Aortic smooth muscle cell (primary cell): ENCODE data around the gene YJEFN3. TPM values are rescaled to one million over a fixed set of nuclear protein-coding genes. Genes with fewer than 3 reads are reported as not detected.

Experiments
- total RNA-seq: library from RNA; depleted of rRNA; stranded (reverse); fragments of >200 nt; gene quantifications from 2 replicates; pipeline ENCODE4 v1.2.3, GENCODE V29; 2014

The YJEFN3 gene
- total RNA-seq, result 0.13 and 0.44 TPM in 2 replicates

GRCh38 chr19:19528721-19529490, at the start of gene YJEFN3:
Gene YJEFN3 (plus strand): TSS chr19:19528911. CDS start chr19:19528933, 22 bp downstream.

GRCh38 chr19:19514881-19515641, 13.7 kb upstream of the YJEFN3 start, which contains the start of gene TSSK6:
Gene TSSK6 (minus strand): TSS chr19:19515548. CDS start chr19:19515427, 121 bp downstream.

GRCh38 chr19:19515642-19516519, 12.8 kb upstream of the YJEFN3 start, which contains the start of gene NDUFA13:
Gene NDUFA13 (plus strand): TSS chr19:19516225. CDS start chr19:19516239, 14 bp downstream.

GRCh38 chr19:19538061-19538784, 9.5 kb downstream of the YJEFN3 start, which contains the start of gene CILP2:
Gene CILP2 (plus strand): TSS chr19:19538265. CDS start chr19:19538350, 85 bp downstream.

Other genes starting within 250 kb of the YJEFN3 start
- 28.0 and 29.2 TPM in 2 replicates for gene SUGP1, start 208.4 kb upstream of the YJEFN3 start, total RNA-seq
- 23.3 and 26.7 TPM in 2 replicates for gene MAU2, start 208.1 kb upstream of the YJEFN3 start, total RNA-seq
- gene GATAD2A, start 123.2 kb upstream of the YJEFN3 start, total RNA-seq, result 53.9 and 55.1 TPM in 2 replicates
- gene TSSK6, start 13.4 kb upstream of the YJEFN3 start, total RNA-seq, result 1.1 and 1.5 TPM in 2 replicates
- 312 and 424 TPM in 2 replicates for gene NDUFA13, start 12.7 kb upstream of the YJEFN3 start, total RNA-seq
- gene CILP2, start 9.4 kb downstream of the YJEFN3 start, total RNA-seq, result under 0.01 TPM in 2 replicates
- 0.26 TPM in 1 of 2 replicates, not detected in the other for gene PBX4, start 89.8 kb downstream of the YJEFN3 start, total RNA-seq
- 0.13 and 0.37 TPM in 2 replicates for gene LPAR2, start 99.3 kb downstream of the YJEFN3 start, total RNA-seq
- 2.5 and 2.8 TPM in 2 replicates for gene GMIP, start 114.7 kb downstream of the YJEFN3 start, total RNA-seq
- 23.8 and 27.3 TPM in 2 replicates for gene ATP13A1, start 134.8 kb downstream of the YJEFN3 start, total RNA-seq
- gene ZNF101, start 139.9 kb downstream of the YJEFN3 start, total RNA-seq, result 5.4 and 6.3 TPM in 2 replicates
- gene ZNF14, start 204.2 kb downstream of the YJEFN3 start, total RNA-seq, result 4.7 and 5.3 TPM in 2 replicates